H1 (cell line): ENCODE results near the gene LPXN. TPM values are rescaled to one million over a fixed set of nuclear protein-coding genes. Genes with fewer than 3 reads are reported as not detected.

Experiments
- BACH1 ChIP-seq: IDR thresholded peaks from 2 replicates; pipeline ENCODE4 v1.6.1; 2012; ENCODE audit warnings: low read length, improper control_type of control experiment
- CBX5 ChIP-seq: fragments of 300-800, 300-1000 bp; sonication (generic); IDR thresholded peaks from 2 replicates; pipeline ENCODE4 v1.7.1; 2016; ENCODE audit warnings: antibody characterized with exemption, low read length, low read depth
- CBX8 ChIP-seq: fragments of 300-800, 300-1000 bp; sonication (generic); IDR thresholded peaks from 2 replicates; pipeline ENCODE4 v1.7.1; 2016; ENCODE audit warnings: low read depth, low read length, borderline replicate concordance
- CREB1 ChIP-seq: IDR thresholded peaks from 2 replicates; pipeline ENCODE4 v1.6.1; 2012; ENCODE audit warnings: inconsistent platforms
- FOSL1 ChIP-seq: IDR thresholded peaks from 2 replicates; pipeline ENCODE4 v1.6.1; 2011; ENCODE audit warnings: mild to moderate bottlenecking, low read depth, low read length, moderate library complexity; ENCODE audit not compliant: insufficient read depth
- HDAC2 ChIP-seq, 2 experiments: fragments of 300-600 bp in 1 of 2; sonication (generic) in 1 of 2; IDR thresholded peaks; 2 replicates each; pipeline ENCODE4 v1.6.1; 2011 to 2012; ENCODE audit warnings: low read depth in 2 of 2, low read length in 2 of 2, mild to moderate bottlenecking in 2 of 2, moderate library complexity in 2 of 2, borderline replicate concordance in 1 of 2, inconsistent platforms in 1 of 2
- KDM1A ChIP-seq: fragments of 200-600, 300-600 bp; sonication (generic); IDR thresholded peaks from 2 replicates; pipeline ENCODE4 v1.7.1; 2016; ENCODE audit warnings: mild to moderate bottlenecking, low read length, borderline replicate concordance
- NANOG ChIP-seq: IDR thresholded peaks from 2 replicates; pipeline ENCODE4 v1.6.1; 2011; ENCODE audit warnings: low read length, low read depth, mild to moderate bottlenecking, inconsistent platforms; ENCODE audit not compliant: insufficient read depth, poor library complexity, severe bottlenecking
- NRF1 ChIP-seq: IDR thresholded peaks from 2 replicates; pipeline ENCODE4 v1.6.1; 2011; ENCODE audit warnings: mild to moderate bottlenecking, low read depth, low read length, improper control_type of control experiment
- POLR2AphosphoS5 ChIP-seq: IDR thresholded peaks from 2 replicates; pipeline ENCODE4 v1.6.1; 2011; ENCODE audit warnings: low read depth, low read length
- RBBP5 ChIP-seq: IDR thresholded peaks from 2 replicates; pipeline ENCODE4 v1.7.1; 2012; ENCODE audit warnings: low read depth, mild to moderate bottlenecking, inconsistent platforms, low read length, moderate library complexity, borderline replicate concordance
- RXRA ChIP-seq: IDR thresholded peaks from 2 replicates; pipeline ENCODE4 v1.6.1; 2011; ENCODE audit warnings: low read depth, mild to moderate bottlenecking, low read length, moderate library complexity; ENCODE audit not compliant: insufficient read depth
- SIN3A ChIP-seq, 2 experiments: IDR thresholded peaks in 1 of 2; conservative IDR thresholded peaks in 1 of 2; 2 replicates each; pipeline ENCODE4 v1.6.1; 2011 to 2012; ENCODE audit warnings: low read length in 2 of 2, improper control_type of control experiment in 1 of 2, low read depth in 1 of 2, mild to moderate bottlenecking in 1 of 2
- SIX5 ChIP-seq: IDR thresholded peaks from 2 replicates; pipeline ENCODE4 v1.6.1; 2011; ENCODE audit warnings: mild to moderate bottlenecking, low read depth, low read length
- SRF ChIP-seq: IDR thresholded peaks from 2 replicates; pipeline ENCODE4 v1.6.1; 2011; ENCODE audit warnings: mild to moderate bottlenecking, low read depth, low read length, moderate library complexity
- TCF12 ChIP-seq: IDR thresholded peaks from 2 replicates; pipeline ENCODE4 v1.6.1; 2011; ENCODE audit warnings: low read depth, mild to moderate bottlenecking, low read length
- polyA plus RNA-seq, 7 experiments: library from polyadenylated mRNA; depleted of rRNA in 3 of 7; stranded (reverse) in 5 of 7; unstranded in 2 of 7; fragments of >200 nt in 5 of 7; fragments of 200-250 nt in 2 of 7; gene quantifications; 1 replicate in 5 of 7; 2 replicates in 1 of 7; 4 replicates in 1 of 7; pipeline versions ENCODE4 v1.2.1 to v1.2.3, GENCODE V29; 2011 to 2013; ENCODE audit warnings: missing spikeins in 2 of 7, mixed read lengths in 2 of 7
- total RNA-seq: library from RNA; stranded (reverse); fragmentation: NEBNext Ultra II Directional; extraction: Animal tissue kit (Norgen Biotek cat#: 25700); gene quantifications from 2 replicates; pipeline ENCODE4 v1.2.1, GENCODE V29; 2021
- TF ChIP-seq, protein P1 (sequence below): IDR thresholded peaks from 2 replicates; pipeline ENCODE4 v1.6.1; 2011; ENCODE audit warnings: low read length, improper control_type of control experiment
- TF ChIP-seq, protein P2 (sequence below), 3 experiments: IDR thresholded peaks; 1 replicate in 2 of 3; 2 replicates in 1 of 3; pipeline versions ENCODE4 v1.5.1 to v1.6.1; 2011; ENCODE audit warnings: low read length in 3 of 3, mild to moderate bottlenecking in 3 of 3, inconsistent platforms in 2 of 3, low read depth in 1 of 3, moderate library complexity in 1 of 3; ENCODE audit not compliant: insufficient read depth in 1 of 3; ENCODE audit errors: control extremely low read depth in 1 of 3

The LPXN gene
- total and polyA plus RNA-seq, 2 of the 8 experiments (the other 6 are each of a cell fraction or from before 2014, with no cell fraction given) = 1.4 to 2.7 TPM

DNA sequence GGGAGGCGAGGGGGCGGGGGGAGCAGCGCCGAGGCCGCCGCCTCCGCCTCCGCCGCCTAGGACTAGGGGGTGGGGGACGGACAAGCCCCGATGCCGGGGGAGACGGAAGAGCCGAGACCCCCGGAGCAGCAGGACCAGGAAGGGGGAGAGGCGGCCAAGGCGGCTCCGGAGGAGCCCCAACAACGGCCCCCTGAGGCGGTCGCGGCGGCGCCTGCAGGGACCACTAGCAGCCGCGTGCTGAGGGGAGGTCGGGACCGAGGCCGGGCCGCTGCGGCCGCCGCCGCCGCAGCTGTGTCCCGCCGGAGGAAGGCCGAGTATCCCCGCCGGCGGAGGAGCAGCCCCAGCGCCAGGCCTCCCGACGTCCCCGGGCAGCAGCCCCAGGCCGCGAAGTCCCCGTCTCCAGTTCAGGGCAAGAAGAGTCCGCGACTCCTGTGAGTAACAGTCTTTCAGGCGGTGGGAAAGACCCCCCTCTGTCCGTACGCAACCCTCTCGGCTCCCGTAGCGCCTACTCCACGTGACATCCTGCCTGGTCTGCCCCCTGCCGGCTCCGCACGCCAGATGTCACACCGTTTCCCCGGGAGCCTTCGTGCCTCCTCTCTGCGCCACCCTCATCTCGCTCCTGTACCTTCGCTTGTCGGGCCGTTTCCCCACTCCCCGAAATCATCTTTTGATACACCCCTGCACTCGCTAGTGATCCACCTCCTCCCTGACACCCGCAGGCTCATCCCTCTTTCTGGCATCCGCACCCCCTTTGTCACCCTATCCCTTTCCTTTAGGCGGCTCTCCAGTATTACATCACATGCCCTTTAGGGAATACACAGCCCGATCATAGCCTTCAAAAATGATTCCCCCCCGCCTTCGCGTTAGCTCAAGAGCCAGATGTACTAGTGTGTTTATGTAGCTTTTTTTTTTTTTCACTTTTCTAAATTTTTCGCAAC lies 3.8 kb upstream of the LPXN start (continued):
- TF ChIP-seq FOSL1 = no peak
- no peak for TF ChIP-seq CBX5
- TF ChIP-seq RXRA = no peak
- no peak for TF ChIP-seq SIX5
- no peak for TF ChIP-seq SRF
- peak; percentile 84 for TF ChIP-seq RBBP5
- no peak for TF ChIP-seq NRF1
- peak; percentile 94 for TF ChIP-seq POLR2AphosphoS5
- TF ChIP-seq SIN3A (conservative IDR thresholded peaks at IDR 0.05 in 1 of 2, IDR thresholded peaks at IDR 0.05 in 1 of 2; ENCODE audit: low read depth in 1 of 2, low read length in 2 of 2) = peak; percentile 87 to 89; a peak in 2 of 4 replicates
- no peak for TF ChIP-seq CBX8
- TF ChIP-seq BACH1 = no peak
- TF ChIP-seq, protein P1, sequence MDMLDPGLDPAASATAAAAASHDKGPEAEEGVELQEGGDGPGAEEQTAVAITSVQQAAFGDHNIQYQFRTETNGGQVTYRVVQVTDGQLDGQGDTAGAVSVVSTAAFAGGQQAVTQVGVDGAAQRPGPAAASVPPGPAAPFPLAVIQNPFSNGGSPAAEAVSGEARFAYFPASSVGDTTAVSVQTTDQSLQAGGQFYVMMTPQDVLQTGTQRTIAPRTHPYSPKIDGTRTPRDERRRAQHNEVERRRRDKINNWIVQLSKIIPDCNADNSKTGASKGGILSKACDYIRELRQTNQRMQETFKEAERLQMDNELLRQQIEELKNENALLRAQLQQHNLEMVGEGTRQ = peak; percentile 89
- no peak for TF ChIP-seq KDM1A
- 0 out of 2 replicates have a peak, but pooled peaks have one; percentile 62 for TF ChIP-seq TCF12
- TF ChIP-seq, protein P2, sequence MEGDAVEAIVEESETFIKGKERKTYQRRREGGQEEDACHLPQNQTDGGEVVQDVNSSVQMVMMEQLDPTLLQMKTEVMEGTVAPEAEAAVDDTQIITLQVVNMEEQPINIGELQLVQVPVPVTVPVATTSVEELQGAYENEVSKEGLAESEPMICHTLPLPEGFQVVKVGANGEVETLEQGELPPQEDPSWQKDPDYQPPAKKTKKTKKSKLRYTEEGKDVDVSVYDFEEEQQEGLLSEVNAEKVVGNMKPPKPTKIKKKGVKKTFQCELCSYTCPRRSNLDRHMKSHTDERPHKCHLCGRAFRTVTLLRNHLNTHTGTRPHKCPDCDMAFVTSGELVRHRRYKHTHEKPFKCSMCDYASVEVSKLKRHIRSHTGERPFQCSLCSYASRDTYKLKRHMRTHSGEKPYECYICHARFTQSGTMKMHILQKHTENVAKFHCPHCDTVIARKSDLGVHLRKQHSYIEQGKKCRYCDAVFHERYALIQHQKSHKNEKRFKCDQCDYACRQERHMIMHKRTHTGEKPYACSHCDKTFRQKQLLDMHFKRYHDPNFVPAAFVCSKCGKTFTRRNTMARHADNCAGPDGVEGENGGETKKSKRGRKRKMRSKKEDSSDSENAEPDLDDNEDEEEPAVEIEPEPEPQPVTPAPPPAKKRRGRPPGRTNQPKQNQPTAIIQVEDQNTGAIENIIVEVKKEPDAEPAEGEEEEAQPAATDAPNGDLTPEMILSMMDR (IDR thresholded peaks at IDR 0.05; ENCODE audit: control extremely low read depth in 1 of 3, insufficient read depth in 1 of 3, low read depth in 1 of 3, low read length in 3 of 3) = peak; percentile 35 to 78 (median 66)
- no peak for TF ChIP-seq NANOG
- peak; percentile 63; the same call in 1 of the 2 replicates for TF ChIP-seq CREB1
- peak in 1 of 2 experiments; percentile 81; a peak in 2 of 4 replicates for TF ChIP-seq HDAC2 (IDR thresholded peaks at IDR 0.05; ENCODE audit: borderline replicate concordance in 1 of 2, low read depth in 2 of 2, low read length in 2 of 2)
